T47D (cell line): ENCODE data around the gene EMP2.
A peak's percentile ranks its signal among the peaks of the same experiment; 100 is the strongest.

ENCODE experiments used
- DNase-seq, 2 experiments: peaks; one replicate each; pipeline versions ENCODE4 v3.0.0 to v3.0.0-alpha.2; 2011 to 2012; ENCODE audit warnings: low read depth in 1 of 2, low spot score in 1 of 2
- JUND ChIP-seq: IDR thresholded peaks from 2 replicates; pipeline ENCODE4 v1.6.1; 2012; ENCODE audit warnings: low read depth
- in situ Hi-C: cut with HindIII; loops from 2 replicates; pipeline ENCODE4 v1.10.0; 2016; ENCODE audit warnings: low sequenced_read_pairs, low pct_unique_long_range_greater_than_20kb

EMP2 gene

DNA sequence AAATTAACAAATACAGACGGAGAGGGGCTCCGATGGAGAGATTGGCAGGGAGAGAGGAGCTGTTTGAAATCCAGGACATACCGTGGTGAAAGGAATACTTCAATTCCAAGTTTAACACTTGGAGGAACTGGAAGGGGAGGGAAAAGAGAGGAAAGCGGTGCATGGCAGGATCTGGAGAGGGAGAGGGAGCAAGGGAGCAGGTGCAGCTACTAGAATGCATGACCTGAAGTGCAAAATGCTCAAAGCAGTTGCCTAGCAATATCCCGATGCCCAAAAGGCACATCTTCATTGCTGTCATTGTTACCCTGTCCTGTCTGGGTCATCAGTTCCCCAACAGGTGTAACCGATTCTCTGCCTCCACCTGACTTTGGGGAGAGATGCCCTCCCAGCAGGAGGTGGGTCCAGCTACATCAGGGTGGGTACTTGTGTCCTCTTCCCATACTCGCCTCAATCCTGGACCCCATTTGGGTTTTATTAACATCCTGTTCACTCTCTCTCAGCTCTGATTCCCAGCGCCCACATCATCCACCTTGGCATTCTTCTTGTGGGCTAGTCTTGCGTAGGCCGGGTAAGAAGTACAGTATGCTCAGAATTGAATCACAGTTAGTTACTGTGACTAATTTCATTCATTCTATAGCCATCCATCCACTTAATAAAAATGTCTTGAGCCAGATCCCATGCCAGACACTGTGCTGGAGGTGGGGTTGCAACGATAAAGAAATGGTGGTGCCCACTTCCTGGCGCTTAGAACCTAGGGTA, 37.4 kb upstream of the EMP2 start:
- in situ Hi-C loops = no loop called here
- DNase-seq = peak in 1 of 2 experiments; percentile 57
- no peak for TF ChIP-seq JUND

DNA sequence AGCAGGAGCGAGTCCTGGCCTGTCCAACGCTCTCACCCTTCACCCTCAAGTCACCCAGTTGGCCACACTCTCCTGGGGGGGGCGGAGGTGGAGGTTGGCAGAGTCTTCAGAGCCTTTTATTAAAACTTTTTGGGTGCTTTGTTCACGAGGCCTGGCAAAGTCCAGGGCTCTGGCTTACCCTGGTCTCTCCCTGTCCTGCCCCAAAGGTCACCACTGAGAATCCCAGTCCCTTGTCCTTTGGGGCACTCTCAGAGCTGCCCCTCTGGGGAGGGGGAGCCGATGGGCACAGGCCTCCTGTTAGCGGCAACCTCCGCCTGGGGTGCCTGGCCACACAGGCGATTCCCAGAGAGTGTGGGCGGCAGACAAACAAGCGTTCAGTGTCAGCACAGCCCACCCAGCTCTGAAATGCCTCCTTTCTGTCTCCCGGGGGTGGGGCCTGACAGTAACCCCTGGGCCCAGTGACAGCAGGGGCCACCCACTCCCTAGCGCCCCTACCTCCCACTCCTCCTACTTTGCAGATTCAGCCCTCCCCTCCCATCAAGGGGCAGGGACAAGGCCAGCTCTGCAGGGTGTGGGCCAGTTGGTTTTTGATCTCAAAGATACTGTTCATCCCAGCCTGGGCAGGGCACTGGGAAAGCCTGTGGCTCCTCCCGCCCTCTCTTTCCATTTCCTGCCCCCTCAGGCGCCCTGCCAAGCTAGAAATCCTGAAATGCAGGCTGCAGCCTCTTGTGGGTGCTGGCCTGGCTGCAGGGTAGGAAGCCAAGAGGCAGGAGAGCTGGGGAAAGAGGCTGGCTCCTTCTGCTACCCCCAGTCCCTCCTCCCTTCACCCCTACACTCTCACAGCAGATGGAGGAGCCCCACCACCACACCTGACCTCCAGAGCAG, 36.6 kb upstream of the EMP2 start:
- DNase-seq = peak; percentile 73 to 98
- in situ Hi-C loops = no loop called here
- TF ChIP-seq JUND = no peak

DNA sequence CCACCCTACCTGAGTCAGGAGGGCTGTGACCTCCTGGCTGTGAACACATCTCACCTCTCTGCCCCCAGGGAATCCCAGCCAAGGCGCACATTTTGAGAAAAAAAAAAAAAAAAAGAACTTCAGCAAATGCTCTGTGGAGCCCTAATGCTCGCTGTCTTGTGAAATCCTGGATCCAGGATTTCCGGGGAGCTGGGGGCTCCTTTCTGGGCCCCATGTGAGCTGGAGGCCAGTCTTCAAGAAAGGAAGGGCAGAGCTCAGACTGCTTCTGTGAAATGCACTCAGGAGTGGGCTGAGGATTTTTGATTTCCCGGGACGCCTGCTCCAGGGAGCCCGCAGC, 36.0 kb upstream of the EMP2 start:
- DNase-seq = no peak
- in situ Hi-C loops = no loop called here
- TF ChIP-seq JUND = no peak

DNA sequence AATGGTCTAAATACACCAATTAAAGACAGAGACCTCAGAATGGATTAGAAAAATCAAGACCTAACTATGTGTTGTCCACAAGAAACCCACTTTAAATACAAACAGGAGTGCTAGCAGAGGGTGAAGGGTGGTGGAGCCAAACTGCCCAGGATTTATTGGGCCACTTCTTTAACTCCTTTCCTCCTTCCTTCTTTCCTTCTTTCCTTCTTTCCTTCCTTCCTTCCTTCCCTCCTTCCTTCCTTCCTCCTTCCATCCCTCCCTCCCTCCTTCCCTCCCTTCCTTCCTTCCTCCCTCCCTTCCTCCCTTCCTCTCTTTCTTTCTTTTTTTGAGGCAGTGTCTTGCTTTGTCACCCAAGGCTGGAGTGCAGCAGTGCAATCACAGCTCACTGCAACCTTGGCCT, 34.3 kb upstream of the EMP2 start:
- in situ Hi-C loops = no loop called here
- DNase-seq = no peak
- TF ChIP-seq JUND = no peak

DNA sequence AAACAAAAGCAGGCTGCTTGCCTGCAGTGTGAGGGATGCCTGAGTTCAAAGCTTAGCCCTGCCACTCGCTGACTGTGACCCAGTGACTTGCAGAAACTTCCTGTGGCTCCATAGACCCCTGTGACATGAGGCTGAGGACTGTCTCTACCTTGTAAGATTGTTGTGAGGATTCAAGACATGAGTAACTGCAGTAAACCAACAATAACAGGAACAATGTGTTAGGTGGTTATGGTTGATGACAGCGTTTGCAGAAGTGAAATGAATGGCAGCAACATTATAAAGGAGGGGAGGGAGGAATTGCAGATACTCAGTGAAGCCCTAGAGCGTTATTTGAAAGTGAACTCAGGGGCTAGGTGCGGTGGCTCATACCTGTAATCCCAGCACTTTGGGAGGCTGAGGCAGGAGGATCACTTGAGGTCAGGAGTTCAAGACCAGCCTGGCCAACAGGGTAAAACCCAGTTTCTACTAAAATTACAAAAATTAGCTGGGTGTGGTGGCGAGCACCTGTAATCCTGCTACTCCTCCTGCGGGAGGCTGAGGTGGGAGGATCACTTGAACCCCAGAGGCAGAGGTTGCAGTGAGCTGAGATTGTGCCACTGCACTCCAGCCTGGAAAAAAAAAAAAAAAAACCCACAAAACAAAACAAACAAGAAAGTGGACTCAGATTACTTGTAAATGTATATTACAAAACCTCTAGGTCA, 33.5 kb upstream of the EMP2 start:
- DNase-seq = no peak
- no peak for TF ChIP-seq JUND
- in situ Hi-C loops = no loop called here

DNA sequence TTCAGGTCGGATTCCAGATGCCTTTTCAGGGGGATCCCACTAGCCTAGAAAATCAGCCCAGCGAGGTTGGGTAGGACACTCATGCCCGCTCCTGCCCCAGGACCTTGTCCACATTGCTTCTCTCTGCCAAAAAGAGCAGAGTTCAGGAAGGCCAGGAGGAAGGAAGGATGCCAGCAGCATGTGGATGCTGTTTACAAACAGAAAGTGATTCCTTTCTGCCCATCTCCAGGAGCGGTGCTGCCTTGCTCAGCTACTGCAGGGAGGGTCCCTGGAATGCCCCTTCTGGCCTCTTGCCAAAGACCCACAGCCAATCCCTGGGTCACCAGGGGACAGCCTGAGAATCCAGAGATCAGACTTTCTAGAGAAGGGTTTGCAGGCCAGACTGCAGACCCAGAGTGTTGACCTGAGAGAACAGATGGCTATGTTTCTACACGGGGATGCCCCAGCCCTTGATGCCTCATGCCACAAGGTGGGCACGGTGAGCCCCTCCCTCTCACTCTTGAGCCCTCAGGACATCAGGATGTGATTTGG, 32.3 kb upstream of the EMP2 start:
- in situ Hi-C loops = no loop called here
- TF ChIP-seq JUND = no peak
- DNase-seq = no peak

DNA sequence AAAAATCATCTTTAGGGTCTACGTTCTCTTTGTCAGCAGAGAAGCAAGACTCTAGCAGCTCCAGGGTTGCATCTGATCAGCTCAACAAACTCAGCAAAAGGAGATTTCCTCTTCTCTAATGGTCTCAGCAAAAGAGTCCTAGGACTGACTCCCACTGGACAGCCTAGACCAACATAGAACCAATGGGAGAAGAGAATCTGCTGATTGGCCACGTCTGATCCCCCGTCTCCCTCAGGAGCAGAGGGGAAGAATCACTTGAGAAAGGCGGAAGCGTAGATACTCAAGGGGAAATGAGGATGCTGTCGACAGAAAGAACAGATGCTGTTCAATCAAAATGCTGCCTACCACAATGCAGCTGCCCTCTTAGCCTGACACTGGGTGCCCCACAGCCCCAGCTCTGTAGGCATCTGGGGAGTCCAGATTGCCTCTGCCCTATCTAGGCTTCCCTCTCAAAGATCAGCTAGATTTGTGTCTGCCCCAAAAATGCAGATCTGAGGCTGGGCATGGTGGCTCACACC, 31.5 kb upstream of the EMP2 start:
- TF ChIP-seq JUND = no peak
- in situ Hi-C loops = no loop called here
- no peak for DNase-seq

DNA sequence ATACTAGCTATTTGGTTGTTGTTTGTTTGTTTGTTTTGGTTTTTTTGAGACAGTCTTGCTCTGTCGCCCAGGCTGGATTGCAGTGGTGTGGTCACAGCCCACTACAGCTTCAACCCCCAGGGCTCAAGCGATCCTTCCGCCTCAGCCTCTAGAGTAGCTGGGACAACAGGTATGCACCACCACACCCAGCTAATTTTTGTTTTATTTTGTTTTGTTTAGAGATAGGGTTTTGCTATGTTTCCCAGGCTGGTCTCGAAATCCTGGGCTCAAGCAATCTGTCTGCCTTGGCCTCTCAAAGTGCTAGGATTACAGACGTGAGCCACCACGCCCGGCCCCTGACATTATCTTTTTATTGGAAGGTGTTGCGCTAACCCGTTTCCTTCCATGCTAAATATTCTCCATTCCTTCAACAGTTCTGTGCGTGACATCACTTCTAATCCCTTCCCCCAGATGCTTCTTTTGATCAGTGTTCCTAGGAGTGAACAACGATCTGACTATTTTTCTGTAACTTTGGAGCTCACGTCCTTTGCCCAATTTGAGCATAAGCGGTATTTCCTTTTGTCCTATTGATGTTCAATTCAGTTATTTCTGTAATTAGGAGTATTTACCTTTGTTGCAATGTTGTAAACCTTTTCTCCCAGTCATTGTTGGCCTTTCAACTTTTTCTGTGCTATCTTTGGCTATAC, 30.2 kb upstream of the EMP2 start:
- no peak for DNase-seq
- TF ChIP-seq JUND = no peak
- in situ Hi-C loops = no loop called here

DNA sequence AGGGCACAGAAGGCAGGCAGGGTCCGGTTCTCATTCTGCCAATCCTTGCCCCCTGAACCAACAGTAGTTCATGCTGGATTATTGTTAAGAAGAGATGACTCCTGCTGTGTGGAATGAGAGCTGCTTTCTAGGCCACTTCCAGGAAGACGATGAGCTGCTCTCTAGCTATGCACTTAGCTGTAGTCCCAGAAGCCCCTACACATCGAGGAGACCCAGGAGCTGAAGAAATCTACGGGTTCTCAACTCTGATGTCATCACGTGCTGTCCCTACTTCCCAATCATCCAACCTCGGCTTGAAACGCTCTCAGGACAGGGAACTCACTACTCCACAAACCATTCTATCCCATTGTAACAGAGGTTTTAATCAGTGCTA, 29.0 kb upstream of the EMP2 start:
- no peak for TF ChIP-seq JUND
- in situ Hi-C loops = no loop called here
- no peak for DNase-seq

DNA sequence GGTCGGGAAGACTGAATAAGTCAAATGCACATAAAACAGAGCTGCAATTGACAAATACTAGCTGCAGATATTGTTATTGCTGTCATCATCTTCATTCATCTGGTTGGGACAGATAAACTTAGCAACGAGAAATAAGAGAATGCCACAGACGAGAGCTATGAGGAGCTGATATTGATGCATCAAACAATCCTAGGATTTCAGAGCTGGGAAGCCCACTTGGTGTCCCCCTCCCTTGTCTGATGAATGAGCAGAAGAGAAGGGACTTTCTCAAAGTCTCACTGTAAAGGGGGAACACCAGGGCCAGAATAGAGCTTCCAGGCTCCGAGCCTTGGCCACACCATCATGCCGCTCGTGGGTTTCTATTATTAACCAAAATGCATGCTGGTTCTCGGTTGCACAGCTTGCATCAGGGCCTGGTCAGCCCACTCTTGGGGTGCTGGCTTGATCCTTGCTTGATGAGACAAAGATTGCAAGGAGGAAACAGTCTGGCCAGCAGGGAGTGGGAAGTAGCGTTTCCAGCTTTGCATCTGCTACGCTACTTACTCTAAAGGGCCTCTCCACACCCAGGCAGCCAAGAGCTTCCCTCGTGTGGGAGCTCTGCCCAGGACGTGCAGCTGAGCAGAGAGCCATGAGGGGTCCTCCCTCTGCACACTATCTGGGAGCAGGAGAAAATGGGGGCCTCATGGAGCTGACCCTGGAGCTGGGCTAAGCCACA, 28.4 kb upstream of the EMP2 start:
- in situ Hi-C loops = no loop called here
- DNase-seq = no peak
- no peak for TF ChIP-seq JUND

DNA sequence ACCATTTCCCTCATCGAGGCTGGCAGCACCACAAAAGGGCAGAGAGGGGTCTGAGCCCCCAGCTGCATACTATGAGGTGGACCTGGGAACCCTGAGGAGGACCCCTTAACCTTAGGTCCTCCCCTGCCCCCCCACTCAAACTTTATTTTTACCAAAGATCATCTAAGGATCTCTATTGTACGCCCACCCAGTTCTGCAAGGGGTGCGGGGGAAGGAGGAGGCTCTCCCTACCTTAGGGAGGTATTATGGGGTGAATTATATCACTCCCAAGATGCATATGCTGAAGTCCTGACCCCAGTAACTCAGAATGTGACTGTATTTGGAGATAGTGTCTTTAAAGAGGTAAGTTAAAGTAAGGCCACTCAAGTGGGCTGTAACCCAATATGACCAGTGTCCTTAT, 26.8 kb upstream of the EMP2 start:
- TF ChIP-seq JUND = no peak
- in situ Hi-C loops = no loop called here
- DNase-seq = no peak

DNA sequence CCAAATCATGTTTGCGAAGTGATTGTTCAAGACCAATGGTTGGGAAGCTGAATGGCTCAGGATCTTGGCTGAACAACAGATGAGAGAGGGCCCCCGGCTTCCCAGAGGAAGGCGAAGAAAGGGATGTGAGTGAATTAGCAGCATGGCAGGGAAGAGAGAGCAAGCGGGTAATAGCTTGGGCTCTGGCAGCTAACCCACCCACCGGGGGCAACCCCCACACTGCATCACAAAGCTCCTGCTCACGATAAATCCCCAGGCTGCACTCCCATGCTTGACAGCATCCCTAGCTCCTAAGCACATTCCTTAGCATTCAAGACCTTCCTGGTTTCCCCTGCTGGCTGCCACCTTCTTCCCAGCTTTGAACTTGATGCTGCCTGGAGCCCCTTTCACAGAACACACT, 26.2 kb upstream of the EMP2 start:
- in situ Hi-C loops = no loop called here
- no peak for DNase-seq
- TF ChIP-seq JUND = no peak
